Activated T-helper 1 cell treated with Interleukin-2 at 50 U/mL for 16 hours (primary cell): ENCODE results near the gene RANBP17.

ENCODE experiments used
- DNase-seq: peaks from one replicate; pipeline ENCODE4 v3.0.0-alpha.2; 2020; ENCODE audit warnings: low read depth

Gene RANBP17

DNA sequence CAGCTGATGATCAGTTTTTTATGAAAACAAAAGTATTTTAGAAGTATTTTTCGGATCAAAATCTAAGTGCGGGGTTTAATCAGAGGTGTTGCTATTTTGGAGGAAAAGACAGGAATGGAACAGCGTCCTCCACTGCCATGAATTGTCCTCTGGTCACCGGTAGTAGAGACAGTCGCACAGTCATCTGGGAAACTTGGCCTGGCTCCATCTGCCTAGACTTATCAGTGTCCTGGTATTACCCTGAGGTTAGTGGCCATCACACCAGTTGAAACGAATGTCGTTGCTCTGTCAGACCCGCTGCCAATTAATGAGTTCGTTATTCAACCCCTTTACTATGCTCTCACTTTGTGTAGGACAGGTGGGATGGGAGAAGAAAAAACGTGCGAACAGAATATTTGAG, 455.4 kb downstream of the RANBP17 start:
- DNase-seq = no peak

DNA sequence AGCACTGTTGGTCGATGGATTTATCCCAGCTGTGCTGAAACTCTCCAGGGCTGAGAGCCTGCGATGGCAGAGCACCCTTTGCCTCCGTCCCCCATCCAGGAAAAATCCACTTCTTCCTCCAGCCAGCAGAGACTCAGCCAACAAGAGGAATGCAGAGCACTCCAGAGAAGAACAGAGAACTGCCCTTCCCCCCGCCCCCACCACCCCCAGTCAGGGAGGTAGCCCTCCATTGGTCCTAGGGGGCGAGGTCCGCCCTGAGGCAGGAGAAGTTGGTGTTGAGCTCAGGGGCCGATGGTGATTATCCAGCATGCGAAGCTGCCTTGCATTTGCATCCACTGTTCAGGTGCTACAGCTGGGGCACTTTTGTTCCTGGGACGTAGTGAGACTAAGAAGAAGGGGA, 456.2 kb downstream of the RANBP17 start:
- DNase-seq = no peak

GRCh38 chr5:171321447-171321846, 459.6 kb downstream of the RANBP17 start:
- DNase-seq = no peak

- no peak for DNase-seq
These were observed 460.7 kb downstream of the RANBP17 start for GRCh38 chr5:171322527-171322926.

DNA sequence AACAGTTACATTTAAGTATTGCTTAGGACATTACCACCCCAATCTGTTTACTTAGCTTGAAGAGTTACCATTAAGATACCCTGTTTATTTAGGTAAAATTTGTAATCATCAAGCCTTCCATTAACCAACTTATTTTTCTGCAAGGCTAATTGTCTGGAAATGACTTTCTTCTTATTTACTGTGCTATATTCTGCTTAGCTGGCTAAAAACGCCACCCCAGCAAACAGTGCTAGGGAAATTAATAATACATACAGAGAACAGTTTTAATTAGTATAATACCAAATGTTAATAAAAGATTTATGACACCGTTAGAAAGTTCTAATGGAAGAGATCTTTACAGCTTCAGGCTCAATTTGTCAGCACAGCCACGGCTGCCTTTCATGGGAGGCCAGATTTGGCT, 461.2 kb downstream of the RANBP17 start:
- no peak for DNase-seq

DNA sequence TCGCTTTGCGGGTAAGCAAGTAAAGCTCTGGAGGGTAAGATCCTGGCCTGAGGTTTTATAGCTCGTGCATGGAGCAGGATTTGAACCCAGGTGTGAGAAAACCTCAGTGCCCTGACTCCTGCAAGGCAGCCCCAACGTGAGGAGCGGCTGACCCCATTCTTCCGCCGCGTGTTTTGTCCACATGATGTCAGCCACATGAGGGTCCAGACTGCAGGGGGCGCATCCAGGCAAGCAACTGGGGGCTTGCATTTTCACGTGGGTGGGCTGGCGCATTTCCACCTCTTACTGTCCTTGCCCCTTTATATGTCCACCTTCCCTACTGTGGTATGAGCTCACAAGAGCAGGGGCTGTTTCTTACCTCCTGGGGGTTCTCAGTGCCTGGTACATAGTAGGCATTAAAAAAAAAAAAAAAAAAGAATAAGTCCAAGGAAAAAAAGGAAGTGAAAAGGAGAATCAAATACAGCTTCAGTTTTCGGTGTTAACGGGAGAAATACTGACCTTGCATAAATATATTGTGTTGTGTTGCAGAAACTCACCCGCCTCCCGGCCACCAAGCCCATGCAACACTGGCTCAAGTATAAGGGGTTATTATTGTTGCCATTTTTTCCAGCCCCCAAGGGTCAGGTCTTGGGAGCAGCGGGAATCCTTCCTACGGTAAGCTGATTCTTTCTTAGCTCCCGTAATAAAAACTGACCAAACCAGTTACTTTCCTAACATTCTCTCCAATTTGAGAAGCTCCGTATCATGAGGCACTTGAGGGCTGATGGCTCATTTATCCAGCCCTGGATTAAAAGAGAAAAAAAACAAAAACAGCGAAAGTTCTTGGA, 462.2 kb downstream of the RANBP17 start:
- DNase-seq = no peak

GRCh38 chr5:171330021-171330420, 468.2 kb downstream of the RANBP17 start:
- no peak for DNase-seq

DNA sequence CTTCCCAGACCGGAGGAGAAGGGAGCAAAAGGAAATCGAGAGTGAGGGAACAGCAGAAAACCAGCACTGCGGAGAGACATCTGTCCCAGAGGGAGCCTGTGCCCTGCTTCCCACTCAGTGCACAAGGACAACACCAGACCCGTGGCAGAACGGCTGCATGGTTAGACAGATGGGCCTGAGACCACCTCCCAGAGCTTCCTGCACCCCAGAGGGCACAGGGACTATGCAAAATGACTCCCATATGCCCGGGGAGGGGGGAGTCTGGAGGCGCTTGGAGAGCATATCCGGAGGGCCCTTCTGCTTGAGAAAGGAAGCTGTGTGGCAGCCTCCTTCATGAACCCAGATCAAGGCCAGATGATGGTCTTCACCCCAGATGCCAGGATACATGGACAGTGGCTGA, 473.8 kb downstream of the RANBP17 start:
- no peak for DNase-seq

- DNase-seq = no peak
These were observed 474.8 kb downstream of the RANBP17 start for GRCh38 chr5:171336521-171337209.

DNA sequence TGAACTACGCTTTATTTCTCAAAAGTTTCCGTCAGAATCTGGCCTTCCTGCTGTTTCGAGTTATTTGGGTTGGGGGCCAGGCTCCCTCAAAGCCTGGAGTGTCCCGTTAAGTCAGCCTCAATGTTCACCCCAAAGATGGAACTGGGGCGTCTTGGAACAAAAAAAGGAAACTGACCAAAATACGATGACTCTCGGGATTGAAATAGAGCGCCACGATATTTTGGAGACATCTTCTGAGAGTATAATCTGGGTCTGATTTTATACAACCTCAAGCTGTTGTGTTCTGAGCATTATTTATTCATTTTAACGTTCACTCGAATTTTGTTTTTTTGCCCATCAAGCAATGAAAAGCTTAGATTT, 475.4 kb downstream of the RANBP17 start:
- no peak for DNase-seq

DNA sequence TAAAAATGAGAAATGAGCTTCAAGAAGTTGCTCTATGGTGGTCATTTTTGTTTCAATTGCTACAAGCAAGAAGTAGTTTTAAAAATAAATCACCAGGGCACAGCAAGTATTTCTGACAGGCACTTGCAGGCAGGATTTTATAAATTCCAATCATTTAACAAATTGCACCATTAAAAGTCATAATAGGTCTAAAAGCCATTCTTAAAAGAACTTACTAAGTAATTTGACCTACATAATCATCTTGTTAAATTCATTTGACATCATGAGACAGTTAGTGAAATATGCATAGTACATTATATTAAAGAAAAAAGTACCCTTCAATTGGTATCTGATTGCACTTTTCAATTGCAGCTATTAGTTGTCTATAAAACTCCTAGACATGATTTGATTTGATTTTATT, 478.2 kb downstream of the RANBP17 start:
- no peak for DNase-seq

- DNase-seq = no peak
These were observed 478.7 kb downstream of the RANBP17 start for GRCh38 chr5:171340491-171340890.

GRCh38 chr5:171342362-171343111, 480.7 kb downstream of the RANBP17 start:
- DNase-seq = no peak

GRCh38 chr5:171344936-171345608, 483.3 kb downstream of the RANBP17 start:
- no peak for DNase-seq
